ENCODE data around the gene NPRL2. TPM values are rescaled to one million over a fixed set of nuclear protein-coding genes. Genes with fewer than 3 reads are reported as not detected.

The NPRL2 gene
- total RNA-seq, 1 donor from 2014 or later = 31.6 TPM

DNA sequence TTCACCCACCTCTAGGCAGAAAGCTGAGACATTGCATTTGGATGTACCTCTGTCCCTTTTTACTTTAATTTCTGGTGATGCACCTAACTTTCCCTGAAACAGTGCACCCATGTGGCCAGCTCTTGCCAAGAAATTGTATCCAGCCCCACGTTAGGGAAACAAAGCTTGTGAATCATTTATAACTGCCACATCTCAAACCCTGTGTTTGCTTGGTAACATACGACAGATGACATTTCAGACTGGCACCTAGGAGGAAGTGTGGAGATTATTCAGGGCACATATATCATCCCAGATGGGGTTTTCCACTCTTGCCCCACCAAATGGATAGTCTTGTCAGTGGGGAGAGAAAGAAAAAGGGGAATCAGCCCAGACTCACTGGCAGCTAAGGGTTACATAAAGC lies 2.2 kb upstream of the NPRL2 start:
- TF ChIP-seq, protein P1, sequence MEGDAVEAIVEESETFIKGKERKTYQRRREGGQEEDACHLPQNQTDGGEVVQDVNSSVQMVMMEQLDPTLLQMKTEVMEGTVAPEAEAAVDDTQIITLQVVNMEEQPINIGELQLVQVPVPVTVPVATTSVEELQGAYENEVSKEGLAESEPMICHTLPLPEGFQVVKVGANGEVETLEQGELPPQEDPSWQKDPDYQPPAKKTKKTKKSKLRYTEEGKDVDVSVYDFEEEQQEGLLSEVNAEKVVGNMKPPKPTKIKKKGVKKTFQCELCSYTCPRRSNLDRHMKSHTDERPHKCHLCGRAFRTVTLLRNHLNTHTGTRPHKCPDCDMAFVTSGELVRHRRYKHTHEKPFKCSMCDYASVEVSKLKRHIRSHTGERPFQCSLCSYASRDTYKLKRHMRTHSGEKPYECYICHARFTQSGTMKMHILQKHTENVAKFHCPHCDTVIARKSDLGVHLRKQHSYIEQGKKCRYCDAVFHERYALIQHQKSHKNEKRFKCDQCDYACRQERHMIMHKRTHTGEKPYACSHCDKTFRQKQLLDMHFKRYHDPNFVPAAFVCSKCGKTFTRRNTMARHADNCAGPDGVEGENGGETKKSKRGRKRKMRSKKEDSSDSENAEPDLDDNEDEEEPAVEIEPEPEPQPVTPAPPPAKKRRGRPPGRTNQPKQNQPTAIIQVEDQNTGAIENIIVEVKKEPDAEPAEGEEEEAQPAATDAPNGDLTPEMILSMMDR (IDR thresholded peaks at IDR 0.05; ENCODE audit: unreplicated experiment) = peak; percentile 24
- Mint-ChIP-seq H3K36me3 (ENCODE audit: insufficient read depth) (peaks cover 5% of the 10 kb centered on the region), H3K27me3 (no peaks in the 10 kb centered on the region), H3K4me3 (ENCODE audit: low read depth) (no peak overlapping the region), H3K4me1 (ENCODE audit: low read depth) (peaks cover 31% of the 10 kb centered on the region), H3K9me3 (ENCODE audit: low read depth) (no peaks in the 10 kb centered on the region), H3K27ac (no peak overlapping the region)
- no peak for DNase-seq (ENCODE audit: low spot score, unreplicated experiment)

GRCh38 chr3:50351323-50351697 lies 735 bp upstream of the NPRL2 start:
- TF ChIP-seq, protein P1 (IDR thresholded peaks at IDR 0.05; ENCODE audit: unreplicated experiment) = no peak
- Mint-ChIP-seq H3K27me3 (peaks cover 3% of the 10 kb centered on the region), H3K4me1 (ENCODE audit: low read depth) (peaks cover 19% of the 10 kb centered on the region), H3K27ac (peak overlapping the region; percentile 76), H3K9me3 (ENCODE audit: low read depth) (no peaks in the 10 kb centered on the region), H3K4me3 (ENCODE audit: low read depth) (peak overlapping the region; percentile 96), H3K36me3 (ENCODE audit: insufficient read depth) (peaks cover 5% of the 10 kb centered on the region)
- DNase-seq (ENCODE audit: low spot score, unreplicated experiment) = no peak

GRCh38 chr3:50350213-50350526 lies 405 bp downstream of the NPRL2 start:
- Mint-ChIP-seq H3K9me3 (ENCODE audit: low read depth) (no peaks in the 10 kb centered on the region), H3K4me1 (ENCODE audit: low read depth) (peaks cover 21% of the 10 kb centered on the region), H3K4me3 (ENCODE audit: low read depth) (peak overlapping the region; percentile 96), H3K27ac (peak overlapping the region; percentile 96), H3K27me3 (peaks cover 7% of the 10 kb centered on the region), H3K36me3 (ENCODE audit: insufficient read depth) (peaks cover 5% of the 10 kb centered on the region)
- DNase-seq (ENCODE audit: low spot score, unreplicated experiment) = no peak
- TF ChIP-seq, protein P1 (IDR thresholded peaks at IDR 0.05; ENCODE audit: unreplicated experiment) = no peak

DNA sequence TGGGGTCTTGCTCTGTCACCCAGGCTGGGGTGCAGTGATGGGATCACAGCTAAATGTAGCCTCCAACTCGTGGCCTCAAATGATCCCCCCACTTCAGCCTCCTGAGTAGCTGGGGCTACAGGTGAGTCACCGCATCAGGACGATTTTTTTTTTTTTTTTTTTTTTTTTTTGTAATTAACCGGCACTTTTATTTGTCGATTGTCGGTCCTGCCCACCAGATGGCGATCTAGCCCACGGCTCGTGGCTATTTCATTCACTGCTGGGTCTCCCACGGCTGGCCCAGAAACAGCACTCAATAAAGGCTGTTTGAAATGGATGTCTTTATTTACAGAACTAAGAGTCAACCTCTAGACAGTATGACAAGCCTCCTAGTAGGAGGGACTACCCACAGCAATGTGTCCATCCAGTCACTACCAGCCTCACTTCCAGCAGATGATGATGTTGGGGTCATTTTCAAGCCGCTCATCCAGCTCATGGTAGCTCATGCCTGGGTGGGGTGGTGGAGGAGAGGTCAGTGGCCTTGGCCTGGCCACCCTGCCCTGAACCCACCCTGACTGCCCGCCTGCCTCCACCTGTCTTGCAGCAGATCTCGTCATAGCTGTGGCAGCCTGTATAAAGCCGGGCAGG lies 3.3 kb downstream of the NPRL2 start:
- TF ChIP-seq, protein P1 (IDR thresholded peaks at IDR 0.05; ENCODE audit: unreplicated experiment) = peak; percentile 72
- peak; percentile 46 for DNase-seq (ENCODE audit: low spot score, unreplicated experiment)
- Mint-ChIP-seq H3K4me1 (ENCODE audit: low read depth) (peaks cover 21% of the 10 kb centered on the region), H3K4me3 (ENCODE audit: low read depth) (no peak overlapping the region), H3K27ac (no peak overlapping the region), H3K9me3 (ENCODE audit: low read depth) (no peaks in the 10 kb centered on the region), H3K36me3 (ENCODE audit: insufficient read depth) (peaks cover 3% of the 10 kb centered on the region), H3K27me3 (peaks cover 33% of the 10 kb centered on the region)

DNA sequence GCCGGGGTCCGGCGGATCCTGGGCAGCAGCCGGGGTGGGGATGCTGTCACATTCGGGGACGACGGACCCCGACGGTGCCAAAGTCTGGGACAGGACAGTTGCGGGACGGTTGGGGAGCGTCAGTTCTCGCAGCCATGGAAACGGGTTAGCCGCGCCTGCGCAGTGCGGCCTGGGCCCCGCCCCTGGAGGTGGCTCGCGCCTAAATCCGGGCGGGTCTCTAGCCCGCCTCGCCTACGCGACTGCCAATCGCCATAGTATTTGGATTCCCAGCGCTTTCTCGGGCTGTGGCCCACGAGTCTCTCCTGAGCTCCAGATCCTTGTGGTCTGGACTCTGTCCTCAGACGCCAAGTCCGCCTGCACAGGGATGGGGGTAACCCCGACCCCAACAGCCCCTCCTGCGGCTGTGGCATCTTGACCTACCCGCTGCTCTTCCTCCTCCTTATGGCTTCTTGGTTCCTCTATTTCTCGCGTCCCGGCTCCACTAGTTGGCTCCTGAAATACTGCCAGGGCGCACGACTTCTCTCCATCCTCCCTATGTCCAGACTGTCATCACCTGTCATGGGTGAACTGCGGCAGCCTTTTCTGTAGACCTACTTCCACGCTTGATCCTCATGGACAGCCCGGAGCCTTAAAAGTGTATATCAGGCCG lies 4.9 kb downstream of the NPRL2 start, which contains the start of gene ZMYND10:
ZMYND10 (minus strand) TSS at position 147 of the 649 bp plus-strand sequence. CDS start 153 bp downstream, outside the sequence.
- Mint-ChIP-seq H3K4me1 (ENCODE audit: low read depth) (peaks cover 14% of the 10 kb centered on the region), H3K27ac (peak within 1 kb of the TSS; percentile 8), H3K36me3 (ENCODE audit: insufficient read depth) (peaks cover 3% of the 10 kb centered on the region), H3K9me3 (ENCODE audit: low read depth) (no peaks in the 10 kb centered on the region), H3K4me3 (ENCODE audit: low read depth) (peak within 1 kb of the TSS; percentile 47), H3K27me3 (peaks cover 48% of the 10 kb centered on the region)
- DNase-seq (ENCODE audit: low spot score, unreplicated experiment) = no peak
- TF ChIP-seq, protein P1 (IDR thresholded peaks at IDR 0.05; ENCODE audit: unreplicated experiment) = no peak
